Spleen (tissue), 7 donors: ENCODE data around the gene MTMR1.

Experiments
- CTCF ChIP-seq, 11 experiments: fragments of 200-600 bp in 7 of 11; fragments of 450-650 bp in 4 of 11; sonication (generic) in 4 of 11; IDR thresholded peaks in 8 of 11; conservative IDR thresholded peaks in 3 of 11; 1 replicate in 7 of 11; 2 replicates in 4 of 11; pipeline versions ENCODE4 v1.4.0 to v1.8.0; 2016 to 2021; ENCODE audit warnings: antibody characterized with exemption in 11 of 11, inconsistent platforms in 4 of 11, mild to moderate bottlenecking in 1 of 11
- POLR2A ChIP-seq, 3 donors: fragments of 450-650 bp; IDR thresholded peaks; one replicate each; pipeline ENCODE4 v1.5.1; 2017; ENCODE audit warnings: antibody characterized with exemption in 3 of 3, mild to moderate bottlenecking in 1 of 3
- donor health status: DM: no; HTN: no; CAD: no; lungs with moderate emphysema.
- donor health status: DM: no; HTN: no; CAD: no.
- donor health status: DM: no; HTN: no; CAD: no.

GRCh38 chrX:150806827-150807226, 113.6 kb downstream of the MTMR1 start:
- no peak for TF ChIP-seq POLR2A (IDR thresholded peaks at IDR 0.05)
- no peak for TF ChIP-seq CTCF (IDR thresholded peaks at IDR 0.05 in 8 of 11, conservative IDR thresholded peaks at IDR 0.05 in 3 of 11)
